ENCODE data around the gene EN1. TPM values are rescaled to one million over a fixed set of nuclear protein-coding genes. Genes with fewer than 3 reads are reported as not detected.

The EN1 gene
- total RNA-seq, 2 experiments from 2014 or later = not detected

DNA sequence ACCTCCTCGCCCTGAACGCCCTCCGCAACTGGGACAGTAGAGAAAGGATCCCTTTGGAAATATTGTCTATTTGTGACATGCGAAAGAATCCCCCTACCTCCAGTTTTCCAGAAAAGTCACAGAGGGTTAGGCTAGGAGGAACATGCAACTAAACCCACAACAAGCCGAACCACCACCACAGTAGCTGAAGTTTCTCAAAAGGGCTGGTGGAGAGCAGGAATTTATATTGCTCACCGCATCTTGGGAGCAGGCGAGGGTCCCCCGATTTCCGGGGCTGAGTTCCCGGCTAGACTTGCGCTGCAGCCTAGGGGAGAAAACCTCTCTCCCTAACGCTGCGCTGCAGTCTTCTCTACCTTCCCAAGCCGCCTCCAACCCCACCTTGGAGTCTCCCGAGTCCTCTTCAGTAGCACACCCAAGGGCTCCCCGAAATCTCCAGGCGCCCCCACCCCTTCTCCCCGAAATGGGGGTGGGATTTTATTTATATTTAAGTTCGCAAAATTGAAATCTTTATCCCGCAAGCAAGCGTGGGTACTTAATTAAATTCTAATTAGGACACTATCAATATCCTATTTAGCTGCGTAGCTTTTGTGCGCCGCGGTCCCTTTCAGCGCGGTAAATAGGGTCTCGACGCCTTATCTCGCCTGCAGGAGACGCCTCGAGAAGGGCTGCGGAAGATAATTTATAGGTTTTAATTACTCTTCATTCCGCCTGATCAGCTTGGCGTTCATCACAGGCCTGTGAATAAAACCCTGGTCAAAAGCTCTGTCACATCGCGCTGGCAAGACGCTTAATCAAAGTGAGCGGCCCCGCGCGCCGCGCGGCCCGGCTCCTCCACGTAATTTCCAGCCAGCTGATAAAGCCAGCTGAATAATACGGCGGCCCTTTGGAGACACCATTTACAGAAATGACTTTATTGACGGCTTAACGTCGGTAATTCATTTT lies 2.0 kb upstream of the EN1 start:
- no peaks in the 10 kb centered on the region for H3K9me3 ChIP-seq (ENCODE audit: low read length)
- no peak overlapping the region for H2AFZ ChIP-seq (ENCODE audit: low read length)
- ChIA-PET POLR2A (interaction anchor here (0.7 kb wide), 1 partner anchor 35 kb away, joined by 3 read pairs; no protein-coding TSS in a partner anchor), CTCF (ENCODE audit: unreplicated experiment) (no interaction called here)
- no TSS peak for BruUV-seq (replicated peaks)
- TF ChIP-seq, protein P1, sequence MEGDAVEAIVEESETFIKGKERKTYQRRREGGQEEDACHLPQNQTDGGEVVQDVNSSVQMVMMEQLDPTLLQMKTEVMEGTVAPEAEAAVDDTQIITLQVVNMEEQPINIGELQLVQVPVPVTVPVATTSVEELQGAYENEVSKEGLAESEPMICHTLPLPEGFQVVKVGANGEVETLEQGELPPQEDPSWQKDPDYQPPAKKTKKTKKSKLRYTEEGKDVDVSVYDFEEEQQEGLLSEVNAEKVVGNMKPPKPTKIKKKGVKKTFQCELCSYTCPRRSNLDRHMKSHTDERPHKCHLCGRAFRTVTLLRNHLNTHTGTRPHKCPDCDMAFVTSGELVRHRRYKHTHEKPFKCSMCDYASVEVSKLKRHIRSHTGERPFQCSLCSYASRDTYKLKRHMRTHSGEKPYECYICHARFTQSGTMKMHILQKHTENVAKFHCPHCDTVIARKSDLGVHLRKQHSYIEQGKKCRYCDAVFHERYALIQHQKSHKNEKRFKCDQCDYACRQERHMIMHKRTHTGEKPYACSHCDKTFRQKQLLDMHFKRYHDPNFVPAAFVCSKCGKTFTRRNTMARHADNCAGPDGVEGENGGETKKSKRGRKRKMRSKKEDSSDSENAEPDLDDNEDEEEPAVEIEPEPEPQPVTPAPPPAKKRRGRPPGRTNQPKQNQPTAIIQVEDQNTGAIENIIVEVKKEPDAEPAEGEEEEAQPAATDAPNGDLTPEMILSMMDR (conservative IDR thresholded peaks at IDR 0.05; ENCODE audit: low read length) = no peak
- TF ChIP-seq EZH2phosphoT487 (IDR thresholded peaks at IDR 0.05; ENCODE audit: borderline replicate concordance, low read depth, low read length) = no peak
- intact Hi-C loops (cut with micrococcal nuclease; ENCODE audit: unreplicated experiment) = loop anchor here (10.0 kb wide), 1 partner anchor 805 kb away; no protein-coding TSS in a partner anchor
- no peaks in the 10 kb centered on the region for H3K4me1 ChIP-seq (ENCODE audit: insufficient read depth, low read length, poor library complexity, severe bottlenecking)
- H3K79me2 ChIP-seq (ENCODE audit: insufficient read depth, low read depth, low read length) = no peaks in the 10 kb centered on the region
- no peaks in the 10 kb centered on the region for H4K20me1 ChIP-seq (ENCODE audit: insufficient read depth, low read length)
- H3K36me3 ChIP-seq (ENCODE audit: insufficient read depth, low read length) = no peaks in the 10 kb centered on the region
- no peak overlapping the region for H3K4me3 ChIP-seq (ENCODE audit: low read depth, low read length, poor library complexity, severe bottlenecking)
- DNase-seq (ENCODE audit: low spot score) = no peak
- H3K27ac ChIP-seq (ENCODE audit: low read depth, low read length, poor library complexity, severe bottlenecking) = no peak overlapping the region
- no peaks in the 10 kb centered on the region for H3K9me2 ChIP-seq (ENCODE audit: insufficient read depth, low read length)
- H3K4me2 ChIP-seq (ENCODE audit: low read length) = no peak overlapping the region

DNA sequence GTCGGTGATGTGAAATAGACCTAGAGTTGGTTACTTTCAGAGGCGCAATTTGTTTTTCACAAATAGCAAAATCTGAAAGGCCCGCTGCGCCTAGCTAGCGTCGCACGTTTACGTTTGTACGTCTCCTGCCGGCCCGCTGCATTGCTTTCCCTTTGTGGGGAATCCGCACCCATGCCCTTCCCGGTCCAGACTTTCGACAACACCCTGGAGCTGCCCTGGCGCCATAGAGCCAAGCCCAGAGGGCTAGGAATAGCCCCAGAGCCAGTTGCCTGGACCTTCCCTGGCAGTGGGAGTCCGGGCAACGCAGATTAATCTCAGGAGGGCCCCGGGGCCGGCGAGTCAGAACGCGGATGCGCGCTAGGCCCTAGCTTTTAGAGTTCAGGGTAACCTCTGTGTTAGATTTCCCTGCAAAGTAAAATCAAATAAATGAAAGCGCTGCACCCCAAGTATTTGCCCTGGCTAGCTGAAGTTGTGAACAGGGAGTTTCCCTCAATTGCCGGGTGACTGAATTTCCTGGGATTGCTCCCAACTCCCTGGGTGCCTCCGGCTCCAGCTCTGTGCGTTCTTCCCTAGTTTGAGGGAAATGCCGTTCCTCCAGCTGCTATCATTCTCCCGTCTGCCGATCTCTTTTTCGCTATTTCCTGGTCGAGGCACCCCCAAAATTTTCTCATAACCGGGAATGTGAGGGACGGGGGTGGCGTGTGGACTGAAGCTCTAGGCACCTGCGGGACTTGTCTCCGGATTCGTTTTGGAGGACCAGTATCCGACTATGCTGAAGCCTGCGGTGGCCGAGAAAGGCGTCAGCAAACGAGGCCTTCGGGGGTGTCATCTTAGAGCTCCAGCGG lies 1.2 kb upstream of the EN1 start:
- no TSS peak for BruUV-seq (replicated peaks)
- H3K79me2 ChIP-seq (ENCODE audit: insufficient read depth, low read depth, low read length) = no peaks in the 10 kb centered on the region
- H3K27ac ChIP-seq (ENCODE audit: low read depth, low read length, poor library complexity, severe bottlenecking) = no peak overlapping the region
- ChIA-PET CTCF (ENCODE audit: unreplicated experiment) (no interaction called here), POLR2A (interaction anchor here (0.7 kb wide), 1 partner anchor 34 kb away, joined by 3 read pairs; no protein-coding TSS in a partner anchor)
- no peaks in the 10 kb centered on the region for H3K9me3 ChIP-seq (ENCODE audit: low read length)
- H4K20me1 ChIP-seq (ENCODE audit: insufficient read depth, low read length) = no peaks in the 10 kb centered on the region
- no peak overlapping the region for H2AFZ ChIP-seq (ENCODE audit: low read length)
- no peak overlapping the region for H3K4me2 ChIP-seq (ENCODE audit: low read length)
- no peaks in the 10 kb centered on the region for H3K9me2 ChIP-seq (ENCODE audit: insufficient read depth, low read length)
- TF ChIP-seq, protein P1 (conservative IDR thresholded peaks at IDR 0.05; ENCODE audit: low read length) = no peak
- TF ChIP-seq EZH2phosphoT487 (IDR thresholded peaks at IDR 0.05; ENCODE audit: borderline replicate concordance, low read depth, low read length) = no peak
- H3K4me1 ChIP-seq (ENCODE audit: insufficient read depth, low read length, poor library complexity, severe bottlenecking) = no peaks in the 10 kb centered on the region
- DNase-seq (ENCODE audit: low spot score) = no peak
- intact Hi-C loops (cut with micrococcal nuclease; ENCODE audit: unreplicated experiment) = no loop called here
- no peaks in the 10 kb centered on the region for H3K36me3 ChIP-seq (ENCODE audit: insufficient read depth, low read length)
- no peak overlapping the region for H3K4me3 ChIP-seq (ENCODE audit: low read depth, low read length, poor library complexity, severe bottlenecking)

All from OCI-LY7 (cell line).